HG03432 (cell line): Measurements from ENCODE around the gene NTM.
"Not testable (repeated sequence)": the region's sequence is repeated elsewhere in the genome, so short reads cannot be mapped to it uniquely, and the experiment has no call there.

ENCODE experiments used
- ATAC-seq: cut with Tn5 transposase; IDR thresholded peaks from one replicate; pipeline ENCODE4 v1.9.1; 2021; ENCODE audit warnings: mild to moderate bottlenecking, moderate library complexity; ENCODE audit not compliant: unreplicated experiment

The NTM gene

DNA sequence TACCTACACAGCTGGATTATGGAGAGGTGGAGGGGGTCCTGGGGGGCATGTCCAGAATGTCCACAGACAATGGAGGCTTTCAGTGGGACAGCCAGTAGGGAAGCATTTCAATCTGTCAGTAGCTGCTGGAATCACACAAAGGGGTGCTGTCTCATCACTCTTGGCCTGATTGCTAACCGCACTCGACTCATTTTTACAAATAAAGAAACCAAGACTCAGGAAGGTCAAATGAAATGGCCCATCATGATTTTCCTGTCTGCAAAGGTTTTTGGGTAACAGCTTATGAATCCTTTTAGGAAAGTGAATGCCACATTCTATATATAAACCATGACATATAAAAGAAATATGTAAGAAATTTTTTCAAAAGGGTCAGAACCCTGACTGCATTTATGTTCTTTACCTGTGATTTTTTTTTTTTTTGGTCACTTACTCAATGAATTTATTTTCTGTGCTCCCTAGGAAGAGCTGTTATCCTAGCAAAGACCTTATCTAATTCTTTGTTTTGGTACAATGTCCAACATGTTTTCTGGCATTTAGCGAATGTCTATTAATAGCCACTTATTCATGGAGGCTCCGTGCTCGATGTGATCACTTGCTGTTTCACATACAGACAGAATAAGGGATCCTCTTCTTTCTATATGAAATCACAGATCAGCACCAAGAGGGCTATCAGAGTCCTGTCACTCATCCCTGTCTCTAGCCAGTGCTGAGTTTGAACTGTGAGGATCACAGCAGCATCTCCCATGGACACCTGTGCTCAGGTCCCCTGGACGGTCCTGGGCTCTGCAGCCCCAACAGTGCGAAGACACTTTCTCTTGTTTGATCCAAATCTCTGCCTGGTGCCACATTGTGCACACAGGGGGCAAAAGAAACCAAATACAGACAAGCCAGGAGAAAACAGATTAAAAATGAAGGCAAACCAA, 979.7 kb downstream of the NTM start:
- ATAC-seq: no peak

DNA sequence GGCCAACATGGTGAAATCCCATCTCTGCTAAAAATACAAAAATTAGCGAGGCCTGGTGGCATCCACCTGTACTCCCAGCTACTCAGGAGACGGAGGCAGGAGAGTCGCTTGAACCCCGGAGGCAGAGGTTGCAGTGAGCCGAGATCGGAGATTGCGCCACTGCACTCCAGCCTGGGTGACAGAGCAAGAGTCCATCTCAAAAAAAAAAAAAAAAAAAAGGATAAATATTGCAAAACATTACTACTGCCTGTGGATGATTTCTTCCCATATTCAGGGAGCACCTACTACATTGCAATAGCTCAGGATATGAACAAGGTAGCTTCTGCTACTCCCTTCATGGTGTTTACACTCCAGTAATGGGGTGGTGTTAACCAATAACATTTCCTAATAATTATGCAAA, 980.6 kb downstream of the NTM start:
- no peak for ATAC-seq

DNA sequence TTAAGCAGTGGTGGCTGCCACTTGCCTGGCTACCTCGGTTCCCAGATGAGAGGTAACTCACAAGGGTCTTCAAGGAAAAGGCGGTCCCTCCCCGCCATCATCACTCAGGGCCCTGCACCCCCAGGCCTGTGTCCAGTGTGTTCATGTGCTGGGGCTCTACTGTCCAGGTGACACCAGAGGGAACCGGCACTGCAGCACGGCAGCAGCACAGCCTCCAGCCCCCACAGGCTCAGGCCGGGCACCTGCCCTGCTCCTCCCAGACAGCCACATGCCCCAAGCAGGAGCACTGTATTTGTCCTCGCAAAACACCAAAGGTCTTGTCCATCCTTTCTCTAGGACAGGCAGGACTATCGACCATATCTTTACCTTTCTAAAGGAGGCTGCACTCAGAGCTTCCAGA, 982.1 kb downstream of the NTM start:
- no peak for ATAC-seq

DNA sequence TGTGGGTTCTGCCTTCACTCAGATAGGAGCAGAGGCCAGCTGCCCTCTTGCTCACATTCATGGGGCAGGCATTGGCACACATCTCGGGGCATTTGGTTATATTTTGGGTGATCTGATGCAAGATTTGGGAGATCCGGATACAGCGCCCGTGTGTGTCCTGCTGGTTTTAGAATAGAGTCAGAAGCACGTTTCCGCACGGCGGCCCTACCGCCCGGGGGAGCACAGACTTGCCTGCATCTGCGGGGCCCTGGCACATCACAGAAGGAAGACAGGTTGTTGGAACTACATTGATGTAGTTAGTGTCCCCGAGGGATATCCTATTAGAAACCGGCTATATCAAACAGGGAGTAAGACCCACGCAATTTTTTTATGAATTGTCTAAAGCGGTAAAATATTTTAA, 982.8 kb downstream of the NTM start:
- ATAC-seq: no peak

DNA sequence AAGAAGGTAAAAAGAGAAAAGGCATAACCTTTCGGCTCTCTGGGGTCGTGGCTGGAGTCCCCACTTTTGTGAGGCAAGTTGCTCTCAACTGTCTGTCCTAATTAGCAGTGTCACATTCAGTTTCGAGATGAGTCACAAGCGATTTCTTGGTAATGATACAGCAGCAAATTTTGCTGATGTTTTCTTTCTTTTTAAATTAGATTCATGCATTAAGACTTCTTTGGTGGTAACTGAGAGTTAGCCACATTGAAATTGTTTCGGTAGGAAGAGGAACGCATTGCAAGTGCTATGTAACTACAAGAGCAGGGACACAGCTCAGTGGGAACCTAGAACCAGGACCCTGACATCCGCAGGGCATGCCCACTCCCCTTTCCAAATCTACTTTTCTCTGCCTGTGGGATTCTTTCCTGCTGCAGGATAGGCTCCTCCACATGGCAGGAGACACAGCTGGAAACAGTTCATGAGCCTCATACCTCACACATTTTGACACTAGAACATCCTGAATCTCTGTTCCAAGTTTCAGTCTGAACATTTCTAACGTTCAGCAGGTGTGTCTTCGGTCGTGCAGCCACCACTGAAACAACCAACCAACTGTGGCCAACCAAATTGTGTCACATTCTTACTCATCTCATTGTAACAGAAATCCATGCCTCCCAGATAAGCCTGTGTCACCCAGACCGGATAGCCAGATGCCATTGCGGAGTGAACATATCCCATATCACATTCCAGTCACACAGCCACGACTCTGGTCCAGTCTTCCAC, 987.6 kb downstream of the NTM start:
- ATAC-seq: peak; percentile 80

DNA sequence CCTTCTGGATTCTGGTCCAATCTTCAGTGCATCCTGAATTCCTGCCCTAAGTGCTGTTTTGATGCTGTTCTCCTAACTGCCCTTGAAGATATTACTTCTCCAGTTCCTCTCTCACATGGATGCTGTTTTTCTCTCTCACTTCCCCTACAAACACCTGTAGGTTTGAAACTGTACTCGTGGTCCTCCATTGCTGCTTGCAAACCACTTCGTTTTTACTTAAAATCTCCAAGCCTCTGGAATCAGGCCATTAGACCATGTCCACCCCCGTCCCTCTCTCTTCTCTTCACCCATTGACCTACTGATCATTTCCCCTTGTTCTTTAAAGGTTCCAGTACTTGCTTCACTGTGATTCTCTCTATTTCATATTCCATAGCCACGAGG, 988.1 kb downstream of the NTM start:
- ATAC-seq: peak; percentile 71

DNA sequence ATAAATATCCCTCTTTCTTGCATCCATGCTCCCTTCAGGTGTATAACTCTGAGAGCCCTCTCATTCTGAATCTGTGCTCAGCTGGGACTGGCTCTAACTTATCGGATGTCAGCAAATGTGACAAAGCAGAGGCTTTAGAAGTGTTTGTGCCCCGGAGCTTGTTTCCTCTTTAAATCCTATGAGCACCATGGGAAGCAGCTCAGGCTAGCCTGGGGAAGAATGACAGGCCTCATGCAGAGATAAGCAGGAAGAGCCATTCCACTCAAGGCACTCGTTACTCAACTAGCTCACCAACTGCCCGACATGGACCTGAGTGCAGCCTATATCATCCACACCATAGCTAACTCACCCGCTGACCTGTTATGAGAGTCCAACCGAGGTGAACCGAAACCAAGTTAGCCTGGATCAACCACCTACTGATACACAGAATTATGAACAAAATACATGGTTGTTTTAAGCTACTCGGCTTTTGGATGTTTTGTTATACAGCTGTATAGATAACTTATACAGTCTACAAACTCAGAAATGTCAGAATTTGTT, 990.7 kb downstream of the NTM start:
- ATAC-seq: no peak

DNA sequence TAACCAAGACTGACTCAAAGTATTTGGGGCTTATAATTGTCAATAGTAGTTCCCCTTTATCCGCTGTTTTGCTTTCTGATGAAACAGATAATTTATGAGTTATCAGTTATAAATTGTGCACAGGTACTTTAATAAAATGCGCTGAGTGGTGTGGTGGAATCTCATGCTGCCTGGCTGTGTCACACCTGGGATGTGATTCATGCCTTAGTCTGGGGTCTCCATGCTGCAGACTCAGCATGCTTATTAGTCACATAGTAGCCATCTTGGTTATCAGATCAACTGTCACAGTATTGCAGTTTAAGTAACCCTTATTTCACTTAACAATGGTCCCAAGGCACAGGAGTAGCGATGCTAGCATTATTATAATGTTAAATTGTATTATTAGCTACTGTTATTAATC, 995.2 kb downstream of the NTM start:
- ATAC-seq: no peak

DNA sequence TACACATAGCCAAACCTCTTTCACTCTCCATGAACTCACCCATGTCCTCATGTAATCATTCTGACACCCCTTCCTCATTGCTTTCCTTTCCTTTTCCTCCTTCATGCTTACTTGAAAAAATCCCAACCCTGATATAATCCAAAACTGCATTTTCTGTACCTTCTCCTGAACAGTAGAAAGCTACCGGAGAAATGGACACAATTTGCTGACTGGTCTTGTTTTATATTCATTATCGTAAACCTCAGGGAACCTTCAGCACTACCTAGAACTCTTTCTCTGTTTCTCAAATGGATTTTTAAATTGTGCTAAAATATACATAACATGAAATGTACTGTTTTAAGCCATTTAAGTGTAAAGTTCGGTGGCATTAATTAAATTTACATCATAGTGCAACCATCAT, 996.9 kb downstream of the NTM start:
- no peak for ATAC-seq

DNA sequence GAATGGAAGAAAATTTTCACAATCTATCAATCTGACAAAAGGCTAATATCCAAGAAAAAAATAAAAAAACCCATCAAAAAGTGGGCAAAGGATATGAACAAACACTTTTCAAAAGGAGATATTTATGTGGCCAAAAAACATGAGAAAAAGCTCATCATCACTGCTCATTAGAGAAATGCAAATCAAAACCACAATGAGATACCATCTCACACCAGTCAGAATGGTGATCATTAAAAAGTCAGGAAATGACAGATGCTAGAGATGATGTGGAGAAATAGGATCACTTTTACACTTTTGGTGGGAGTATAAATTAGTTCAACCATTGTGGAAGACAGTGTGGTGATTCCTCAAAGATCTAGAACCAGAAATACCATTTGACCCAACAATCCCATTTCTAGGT, 999.7 kb downstream of the NTM start:
- ATAC-seq: not testable (repeated sequence)

DNA sequence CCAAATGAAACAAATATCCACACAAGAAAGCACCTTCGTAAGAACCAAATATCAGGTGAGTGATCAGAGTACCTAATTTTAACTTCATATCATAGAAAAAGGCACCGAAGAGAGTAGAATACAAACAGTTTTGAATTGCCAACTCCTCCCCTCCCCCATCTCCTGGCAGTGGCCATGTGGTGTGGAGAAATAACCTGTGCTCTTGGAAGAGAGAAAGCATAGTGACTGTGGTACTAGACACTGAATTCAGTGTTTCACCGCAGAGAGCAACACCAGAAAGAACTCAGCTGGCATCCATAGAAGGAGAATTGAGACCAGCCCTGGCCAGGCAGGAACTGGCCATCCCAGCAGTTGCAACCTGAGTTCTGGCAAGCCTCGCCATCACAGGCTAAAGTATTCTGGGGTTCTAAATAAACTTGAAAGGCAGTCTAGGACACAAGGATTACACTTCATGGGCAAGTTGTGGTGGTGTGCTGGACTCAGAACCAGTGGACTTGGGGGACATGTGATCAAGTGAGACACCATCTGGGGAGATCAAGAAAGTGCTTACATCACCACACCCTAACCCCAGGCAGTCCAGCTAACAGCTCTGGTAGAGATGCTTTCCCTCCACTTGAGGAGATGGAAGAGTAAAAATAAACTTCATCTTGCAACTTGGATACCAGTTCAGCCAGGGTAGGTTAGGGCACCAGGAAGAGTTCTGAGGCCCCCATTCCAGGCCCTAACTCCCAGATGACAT, 1003.2 kb downstream of the NTM start:
- ATAC-seq: no peak

DNA sequence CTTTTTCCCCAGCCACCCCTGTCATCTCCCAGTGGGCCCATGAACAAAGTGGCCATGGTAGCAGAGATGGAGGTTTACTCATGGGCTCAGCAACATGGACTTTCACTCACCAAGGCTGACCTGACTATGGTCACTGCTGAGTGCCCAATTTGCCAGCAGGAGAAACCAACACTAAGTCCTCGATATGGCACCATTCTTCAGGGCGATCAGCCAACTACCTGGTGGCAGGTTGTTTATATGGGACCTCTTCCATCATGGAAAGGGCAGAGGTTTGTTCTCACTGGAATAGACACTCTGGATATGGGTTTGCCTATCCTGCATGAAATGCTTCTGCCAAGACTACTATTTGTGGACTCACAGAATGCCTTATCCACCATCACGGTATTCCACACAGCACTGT, 1009.1 kb downstream of the NTM start:
- ATAC-seq: no peak
